Endometrial microvascular endothelial cells (primary cell): ENCODE data around the gene CLCNKA. TPM values are rescaled to one million over a fixed set of nuclear protein-coding genes. Genes with fewer than 3 reads are reported as not detected.
"Not testable (repeated sequence)": the region's sequence is repeated elsewhere in the genome, so short reads cannot be mapped to it uniquely, and the experiment has no call there.

ENCODE experiments used
- in situ Hi-C: cut with HindIII; loops from 2 replicates; pipeline ENCODE4 v1.10.0; 2017; ENCODE audit warnings: low sequenced_read_pairs, low pct_unique_long_range_greater_than_20kb; ENCODE audit errors: inconsistent ontology term
- total RNA-seq: library from RNA; depleted of rRNA; stranded (reverse); fragments of >200 nt; gene quantifications from one replicate; pipeline ENCODE4 v1.2.3, GENCODE V29; 2015; ENCODE audit errors: inconsistent ontology term

The CLCNKA gene
- total RNA-seq, 1 donor from 2014 or later, result not detected

DNA sequence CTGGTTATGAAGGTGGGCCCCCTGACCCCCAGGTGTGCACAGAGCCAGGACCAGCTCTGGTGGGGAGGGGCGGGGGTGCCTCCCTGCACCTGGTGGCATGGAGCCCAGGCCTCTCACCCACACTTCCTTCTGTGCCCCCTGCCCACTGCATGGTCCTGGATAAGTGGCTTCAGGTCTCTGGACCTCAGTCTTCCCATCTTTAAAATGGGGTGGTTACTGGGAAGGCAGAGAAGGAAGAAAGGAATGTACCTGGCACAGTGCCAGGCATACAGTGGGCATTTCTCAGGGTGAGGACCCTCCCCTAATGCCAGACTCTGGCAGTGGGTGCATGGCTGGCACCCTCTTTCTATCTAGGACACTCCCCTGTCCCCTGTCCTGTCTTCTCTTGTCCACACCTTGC, 7.5 kb downstream of the CLCNKA start:
- in situ Hi-C loops, result no loop called here

- in situ Hi-C loops, result no loop called here
Observed at GRCh38 chr1:16031551-16031950, 9.7 kb downstream of the CLCNKA start.

DNA sequence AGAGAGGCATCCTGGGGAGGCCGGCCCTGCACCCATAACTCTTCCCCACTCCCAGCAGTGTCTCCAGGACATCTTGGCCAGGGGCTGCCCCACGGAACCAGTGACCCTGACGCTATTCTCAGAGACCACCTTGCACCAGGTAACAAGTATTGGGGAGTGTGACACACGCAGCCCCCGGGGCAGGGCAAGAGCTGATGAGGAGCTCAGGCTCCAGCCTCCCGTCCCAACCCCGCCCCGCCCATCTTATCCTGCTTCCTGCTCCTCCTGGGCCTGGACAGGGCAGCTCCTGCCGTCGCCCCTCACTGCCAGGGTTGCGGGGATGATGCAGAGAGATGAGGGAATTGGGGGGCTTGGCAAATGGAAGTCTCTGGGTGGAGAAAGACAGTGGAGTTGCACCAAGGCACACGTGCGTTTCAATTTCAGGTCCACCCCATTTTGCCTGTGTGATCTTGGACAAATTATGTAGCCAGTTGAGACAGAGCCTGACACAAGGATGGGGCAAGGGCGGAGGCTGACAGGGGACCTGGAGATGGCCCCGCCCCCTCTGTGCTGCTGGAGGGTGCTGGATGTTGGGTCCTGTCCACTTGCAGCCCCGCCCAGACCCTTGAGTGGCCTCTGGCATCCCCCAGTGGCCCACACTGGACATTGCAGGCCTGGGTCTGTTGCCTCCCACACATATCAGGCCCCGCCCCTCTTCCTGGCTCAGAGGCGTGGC, 10.7 kb downstream of the CLCNKA start:
- in situ Hi-C loops, result no loop called here

GRCh38 chr1:16033103-16033632, 11.3 kb downstream of the CLCNKA start:
- in situ Hi-C loops, result not testable (repeated sequence)

DNA sequence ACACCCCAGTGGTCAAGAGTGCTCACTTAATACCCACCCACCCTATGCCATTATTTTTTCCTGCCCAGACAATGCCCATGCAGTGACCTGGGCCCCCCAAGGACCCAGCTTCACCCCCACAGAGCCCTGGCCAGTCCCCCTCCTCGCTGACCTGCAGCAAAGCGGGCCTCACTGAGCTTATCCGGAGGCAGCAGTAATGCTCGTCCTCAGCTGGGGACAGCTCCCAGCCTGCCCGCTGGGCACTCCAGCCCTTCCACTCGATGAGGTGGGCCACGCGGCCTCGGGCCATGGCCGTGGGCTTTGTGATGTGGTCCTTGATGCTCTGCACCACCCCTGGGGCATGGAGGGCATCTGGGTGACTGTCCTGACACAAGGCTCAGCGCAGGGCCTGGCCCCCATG, 14.6 kb downstream of the CLCNKA start:
- in situ Hi-C loops, result not testable (repeated sequence)

DNA sequence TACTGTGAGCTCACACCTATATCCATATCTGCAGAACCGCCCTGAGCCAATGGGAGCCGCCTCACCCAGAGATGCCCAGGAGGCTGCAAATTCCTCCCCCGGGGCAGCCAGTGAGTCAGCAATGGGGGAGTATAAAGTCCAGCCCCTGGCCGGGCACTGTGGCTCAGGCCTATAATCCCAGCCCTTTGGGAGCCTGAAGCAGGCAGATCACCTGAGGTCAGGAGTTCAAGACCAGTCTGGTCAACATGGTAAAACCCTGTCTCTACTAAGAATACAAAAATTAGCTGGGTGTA, 16.7 kb downstream of the CLCNKA start:
- in situ Hi-C loops, result no loop called here

DNA sequence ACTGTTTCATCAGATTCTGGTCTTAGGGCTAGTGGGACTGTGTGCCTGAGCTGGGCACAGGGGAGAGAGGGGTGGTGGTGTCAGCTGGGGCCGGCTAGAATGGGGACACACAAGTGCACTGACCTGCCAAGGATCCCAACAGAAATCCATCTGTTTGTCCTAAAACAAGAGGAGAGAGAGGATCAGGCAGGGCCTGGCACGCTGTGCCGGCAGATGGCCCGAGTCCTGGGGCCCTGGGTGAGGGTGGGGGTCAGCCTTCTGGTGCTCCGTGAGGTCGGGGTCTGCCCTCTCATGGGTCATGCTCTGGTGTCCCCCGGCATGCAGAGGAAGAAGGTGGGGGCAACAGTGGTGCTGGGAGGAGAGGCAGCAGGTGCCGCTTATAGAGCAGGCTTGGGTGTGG, 18.0 kb downstream of the CLCNKA start:
- in situ Hi-C loops, result not testable (repeated sequence)

DNA sequence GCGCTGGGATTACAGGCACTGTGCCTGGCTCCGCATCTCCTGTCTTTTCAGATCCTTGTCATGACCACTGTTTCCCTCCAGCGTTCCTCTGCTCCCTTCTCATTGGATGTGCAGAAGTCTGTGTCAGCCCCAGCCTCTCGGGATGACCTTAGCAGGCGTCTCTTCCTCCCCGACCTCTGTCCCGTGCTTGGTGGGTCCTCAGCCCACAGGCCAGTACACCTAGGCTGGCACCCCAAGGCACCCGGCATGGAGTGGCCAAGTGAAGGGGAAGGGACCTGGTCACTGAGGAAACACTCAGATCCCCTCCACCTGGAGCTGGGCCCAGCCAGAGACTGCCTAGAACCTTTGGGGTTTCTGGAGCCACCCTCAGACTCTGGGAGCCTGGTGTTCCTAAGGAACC, 19.4 kb downstream of the CLCNKA start:
- in situ Hi-C loops, result no loop called here

DNA sequence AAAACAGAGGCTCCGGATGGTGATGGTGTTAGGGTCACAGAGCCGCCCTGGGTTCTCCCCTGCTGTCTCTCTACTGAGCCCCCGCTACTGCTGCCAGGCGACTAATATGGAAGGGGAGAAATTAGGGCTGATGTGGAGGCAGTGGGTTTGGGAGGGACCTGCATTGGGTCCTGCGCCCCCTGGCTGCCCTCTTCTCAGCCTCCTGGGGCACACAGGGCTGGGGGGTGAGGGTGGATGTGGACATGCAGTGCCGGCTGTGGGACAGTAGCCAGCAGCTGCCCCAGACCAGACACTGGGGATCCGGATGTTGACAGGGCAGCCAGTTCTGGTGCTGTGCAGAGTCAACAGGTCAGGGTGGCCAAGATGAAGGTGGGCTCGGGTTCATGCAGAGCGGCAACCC, 20.3 kb downstream of the CLCNKA start:
- in situ Hi-C loops, result no loop called here

DNA sequence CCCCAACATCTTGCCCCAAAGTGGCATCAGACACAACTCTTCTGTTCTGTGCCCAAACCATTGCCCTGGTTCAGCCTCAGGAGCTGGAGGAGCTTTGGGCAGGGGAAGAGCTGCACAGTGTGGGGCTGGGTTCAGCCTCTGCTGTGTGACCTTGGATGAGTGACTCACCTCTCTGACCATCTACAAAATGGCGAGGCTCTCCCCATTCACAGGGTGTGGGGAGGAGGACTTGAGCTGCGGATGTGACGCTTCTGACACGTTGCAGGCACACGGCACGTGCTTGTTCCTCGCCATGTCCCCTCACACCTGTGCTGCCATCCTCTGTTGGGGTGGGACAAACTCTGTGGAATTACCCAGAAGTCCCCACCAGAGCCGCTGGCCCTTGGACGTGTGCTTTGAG, 20.8 kb downstream of the CLCNKA start:
- in situ Hi-C loops, result not testable (repeated sequence)

GRCh38 chr1:16043521-16043920, 21.7 kb downstream of the CLCNKA start, which contains the start of gene CLCNKB:
TSS of gene CLCNKB (plus strand) at chr1:16043782. CDS start at chr1:16044493, 711 bp downstream.
- in situ Hi-C loops, result no loop called here

- in situ Hi-C loops, result no loop called here
Observed at GRCh38 chr1:16043950-16044349, 22.1 kb downstream of the CLCNKA start.

GRCh38 chr1:16046842-16047241, 25.0 kb downstream of the CLCNKA start:
- in situ Hi-C loops, result no loop called here

GRCh38 chr1:16047791-16048475, 26.1 kb downstream of the CLCNKA start:
- in situ Hi-C loops, result no loop called here

DNA sequence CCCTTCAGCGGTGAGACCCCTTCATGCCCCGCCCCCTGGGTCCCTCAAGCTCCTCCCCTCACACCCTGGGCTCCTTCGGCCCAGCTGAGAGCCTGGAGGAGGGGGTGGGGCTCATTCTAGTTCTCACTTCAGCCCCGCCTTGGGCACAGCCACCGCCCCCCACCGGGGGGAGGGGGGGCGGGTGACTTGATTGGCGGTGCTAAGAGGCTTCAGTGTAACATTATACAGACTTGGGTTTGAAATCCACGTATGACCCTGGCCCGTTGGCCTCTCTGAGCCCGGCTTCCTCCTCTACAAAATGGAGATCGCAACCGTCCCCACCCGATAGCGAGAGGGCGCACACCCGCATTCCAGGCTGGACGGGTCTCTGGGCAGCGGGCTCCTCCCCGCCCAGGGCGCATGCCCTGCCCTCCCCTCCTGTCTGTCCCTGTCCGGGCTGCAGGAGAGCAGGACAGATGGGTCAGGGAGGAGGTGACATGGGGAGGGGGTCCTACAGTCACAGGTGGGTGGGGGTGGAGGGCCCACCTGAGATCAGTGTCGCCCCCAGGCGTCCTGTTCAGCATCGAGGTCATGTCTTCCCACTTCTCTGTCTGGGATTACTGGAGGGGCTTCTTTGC, 26.8 kb downstream of the CLCNKA start:
- in situ Hi-C loops, result no loop called here

DNA sequence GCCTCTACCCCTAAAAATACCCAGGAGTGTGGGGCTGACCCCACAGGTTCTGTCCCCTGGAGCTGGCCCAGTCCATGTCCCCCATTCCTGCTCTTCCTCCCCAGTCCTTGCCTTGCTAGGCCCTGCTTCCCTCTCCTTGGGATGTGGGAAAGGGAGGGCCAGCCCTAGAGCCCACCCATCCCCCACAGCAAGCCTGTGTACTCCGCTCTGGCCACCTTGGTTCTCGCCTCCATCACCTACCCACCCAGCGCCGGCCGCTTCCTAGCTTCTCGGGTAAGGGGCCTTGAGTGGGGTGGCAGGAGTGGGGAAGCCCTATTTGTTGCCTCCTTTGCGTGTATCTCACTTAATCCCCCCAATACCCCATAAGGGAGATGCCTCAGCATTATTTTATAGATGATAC, 28.5 kb downstream of the CLCNKA start:
- in situ Hi-C loops, result no loop called here

GRCh38 chr1:16051039-16051438, 29.2 kb downstream of the CLCNKA start:
- in situ Hi-C loops, result no loop called here

GRCh38 chr1:16051949-16052348, 30.1 kb downstream of the CLCNKA start:
- in situ Hi-C loops, result not testable (repeated sequence)

- in situ Hi-C loops, result no loop called here
Observed at GRCh38 chr1:16053781-16054502, 32.1 kb downstream of the CLCNKA start.
